ENCODE data around the gene LMOD1. TPM values are rescaled to one million over a fixed set of nuclear protein-coding genes. Genes with fewer than 3 reads are reported as not detected.
A peak's percentile ranks its signal among the peaks of the same experiment; 100 is the strongest.

Gene LMOD1
- total RNA-seq, 8 experiments from 2014 or later, result 0.16 to 1.8 (median 0.62) TPM

DNA sequence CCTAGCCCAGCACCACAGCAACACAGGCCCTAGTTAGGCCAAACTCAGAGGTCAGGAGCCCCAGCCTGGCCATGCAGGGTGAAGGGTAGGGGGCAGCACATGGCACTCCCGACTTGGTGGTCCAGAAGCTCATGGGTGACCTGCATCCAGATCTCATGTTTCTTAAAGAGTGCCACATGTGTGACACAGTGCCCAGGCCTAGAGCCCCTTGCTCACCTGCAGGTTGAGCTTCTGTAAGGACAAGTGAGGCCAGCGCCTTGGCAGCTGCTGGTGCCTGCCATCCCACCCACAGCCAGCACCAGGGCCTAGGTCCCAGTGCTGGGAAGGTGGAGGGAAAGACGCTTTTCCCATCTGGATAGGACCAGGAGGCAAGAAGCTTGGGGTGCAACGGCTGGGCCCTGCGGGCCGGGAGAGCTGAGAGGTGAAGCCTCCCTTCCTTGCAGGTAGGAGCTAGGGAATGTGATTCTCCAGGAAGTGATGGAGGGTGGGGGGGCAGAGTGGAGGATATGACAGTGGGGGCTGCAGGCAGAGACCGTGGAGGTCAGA, 51.2 kb downstream of the LMOD1 start:
- peaks cover 0 to 3% of the 10 kb centered on the region in 2 donors for H3K4me1 ChIP-seq (replicated peaks in 1 of 2)
- ATAC-seq (replicated peaks in 6 of 8), result peak in 1 of 8 experiments; percentile 1
- 55 to 100% (median 86%) methylated on average over 1 to 6 of the region's 7 CpGs; no CpG with 5 or more reads in 5 of the 10 experiments for WGBS, 10 experiments
- no peak overlapping the region for H3K4me3 ChIP-seq
- no peak overlapping the region for H3K27ac ChIP-seq
- in situ Hi-C loops (cut with MboI; ENCODE audit: low pct_unique_long_range_greater_than_20kb in 2 of 9, low sequenced_read_pairs in 9 of 9, unreplicated experiment in 9 of 9), result loop anchor here in 6 of 9 experiments (5.0 to 25.0 kb wide), 5 partner anchors 77 to 242 kb away; partner anchors contain the start of genes ARL8A (in 4 of the 6), GPR37L1 (in 1 of the 6) and RNPEP (in 1 of the 6)

- H3K4me1 ChIP-seq (replicated peaks in 1 of 2), result peaks cover 0 to 4% of the 10 kb centered on the region in 2 donors
- ATAC-seq (replicated peaks in 6 of 8), result no peak
- H3K4me3 ChIP-seq, result no peak overlapping the region
- WGBS, 10 experiments, result 48 to 86% (median 79%) methylated on average over 1 to 4 of the region's 5 CpGs; no CpG with 5 or more reads in 4 of the 10 experiments
- no peak overlapping the region for H3K27ac ChIP-seq
- in situ Hi-C loops (cut with MboI; ENCODE audit: low pct_unique_long_range_greater_than_20kb in 2 of 9, low sequenced_read_pairs in 9 of 9, unreplicated experiment in 9 of 9), result loop anchor here in 6 of 9 experiments (5.0 to 25.0 kb wide), 5 partner anchors 78 to 243 kb away; partner anchors contain the start of genes ARL8A (in 4 of the 6), GPR37L1 (in 1 of the 6) and RNPEP (in 1 of the 6)
Observed at GRCh38 chr1:201894343-201895119, 51.8 kb downstream of the LMOD1 start.

- Histone ChIP-seq H3K27ac (no peak overlapping the region), H3K4me1 (replicated peaks in 1 of 2) (peaks cover 0 to 12% of the 10 kb centered on the region in 2 donors), H3K4me3 (no peak overlapping the region)
- in situ Hi-C loops (cut with MboI; ENCODE audit: low pct_unique_long_range_greater_than_20kb in 2 of 9, low sequenced_read_pairs in 9 of 9, unreplicated experiment in 9 of 9), result loop anchor here in 6 of 9 experiments (10.0 to 25.0 kb wide), 4 partner anchors 94 to 244 kb away; partner anchors contain the start of genes ARL8A (in 4 of the 6), GPR37L1 (in 1 of the 6) and RNPEP (in 1 of the 6)
- no peak for ATAC-seq (replicated peaks in 6 of 8)
- WGBS, 10 experiments, result 0 to 100% (median 73%) methylated on average over 1 to 2 of the region's 3 CpGs; no CpG with 5 or more reads in 5 of the 10 experiments
Observed at GRCh38 chr1:201893431-201893830, 52.9 kb downstream of the LMOD1 start.

DNA sequence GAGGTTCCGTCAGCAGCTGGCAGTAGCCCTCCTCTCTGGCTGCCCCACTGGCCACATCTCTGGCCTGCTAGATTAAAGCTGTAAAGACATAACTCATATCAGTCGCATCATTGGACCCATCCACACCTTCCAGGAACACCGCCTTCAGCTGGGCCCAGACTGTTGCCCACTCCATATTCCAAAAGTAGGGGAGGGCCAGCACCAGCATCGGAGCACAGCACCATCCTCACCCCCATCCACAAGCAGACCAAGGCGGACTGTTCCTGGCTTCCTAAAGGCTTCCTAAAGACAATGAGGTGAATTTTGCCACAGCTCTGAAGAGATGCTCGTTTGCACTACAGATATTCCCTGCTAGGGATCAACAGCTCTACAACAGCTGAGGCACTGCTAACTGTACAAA, 54.1 kb downstream of the LMOD1 start:
- Histone ChIP-seq H3K27ac (no peak overlapping the region), H3K4me1 (replicated peaks in 1 of 2) (peaks cover 0 to 13% of the 10 kb centered on the region in 2 donors), H3K4me3 (no peak overlapping the region)
- WGBS, 10 experiments, result 72 to 100% (median 78%) methylated on average over 1 to 6 of the region's 6 CpGs; no CpG with 5 or more reads in 4 of the 10 experiments
- ATAC-seq (replicated peaks in 6 of 8), result no peak
- in situ Hi-C loops (cut with MboI; ENCODE audit: low pct_unique_long_range_greater_than_20kb in 2 of 9, low sequenced_read_pairs in 9 of 9, unreplicated experiment in 9 of 9), result loop anchor here in 6 of 9 experiments (10.0 to 25.0 kb wide), 4 partner anchors 95 to 245 kb away; partner anchors contain the start of genes ARL8A (in 4 of the 6), GPR37L1 (in 1 of the 6) and RNPEP (in 1 of the 6)

GRCh38 chr1:201891451-201892045, 54.8 kb downstream of the LMOD1 start:
- Histone ChIP-seq H3K4me1 (replicated peaks in 1 of 2) (peaks cover 0 to 13% of the 10 kb centered on the region in 2 donors), H3K4me3 (no peak overlapping the region), H3K27ac (no peak overlapping the region)
- 59 to 75% (median 64%) methylated on average over 3 to 5 of the region's 5 CpGs; no CpG with 5 or more reads in 7 of the 10 experiments for WGBS, 10 experiments
- in situ Hi-C loops (cut with MboI; ENCODE audit: low pct_unique_long_range_greater_than_20kb in 2 of 9, low sequenced_read_pairs in 9 of 9, unreplicated experiment in 9 of 9), result loop anchor here in 6 of 9 experiments (10.0 to 25.0 kb wide), 4 partner anchors 96 to 246 kb away; partner anchors contain the start of genes ARL8A (in 4 of the 6), GPR37L1 (in 1 of the 6) and RNPEP (in 1 of the 6)
- ATAC-seq (replicated peaks in 6 of 8), result no peak

DNA sequence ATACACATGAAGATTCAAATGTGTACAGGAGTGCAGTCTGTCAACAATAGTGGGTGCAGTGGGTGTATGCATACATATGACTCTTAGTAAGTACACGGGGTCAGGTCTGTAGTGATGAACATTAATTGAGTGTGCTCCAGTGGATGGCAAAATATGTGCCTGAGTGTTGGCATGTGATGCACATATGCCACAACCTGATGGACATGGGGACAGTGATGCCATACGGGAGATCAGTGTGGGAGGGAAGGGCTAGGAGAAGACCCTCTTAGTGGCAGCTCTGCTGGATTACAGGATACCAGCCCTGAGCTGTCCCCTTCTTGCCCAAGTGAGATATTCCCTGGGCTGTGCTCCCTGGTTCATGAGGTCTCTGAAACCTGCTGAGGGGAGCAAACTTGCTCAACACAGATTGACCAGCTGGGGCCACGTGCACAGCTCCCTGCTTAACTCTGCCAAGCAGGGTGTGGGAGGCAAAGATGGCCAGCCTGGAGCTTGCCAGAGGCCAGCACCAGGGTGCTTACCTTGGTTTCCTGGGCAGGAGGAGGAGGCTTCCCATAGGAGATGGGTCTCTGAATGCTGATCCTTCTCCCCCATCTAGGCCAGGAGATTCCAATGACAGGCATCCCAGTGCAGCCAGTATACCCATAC, 55.4 kb downstream of the LMOD1 start:
- no peak overlapping the region for H3K27ac ChIP-seq
- in situ Hi-C loops (cut with MboI; ENCODE audit: low pct_unique_long_range_greater_than_20kb in 2 of 9, low sequenced_read_pairs in 9 of 9, unreplicated experiment in 9 of 9), result loop anchor here in 6 of 9 experiments (10.0 to 25.0 kb wide), 4 partner anchors 96 to 246 kb away; partner anchors contain the start of genes ARL8A (in 4 of the 6), GPR37L1 (in 1 of the 6) and RNPEP (in 1 of the 6)
- 58 to 100% (median 70%) methylated on average over 1 to 3 of the region's 3 CpGs; no CpG with 5 or more reads in 2 of the 10 experiments for WGBS, 10 experiments
- peaks cover 0 to 10% of the 10 kb centered on the region in 2 donors for H3K4me1 ChIP-seq (replicated peaks in 1 of 2)
- no peak for ATAC-seq (replicated peaks in 6 of 8)
- H3K4me3 ChIP-seq, result no peak overlapping the region

- 80 to 100% (median 92%) methylated on average over 1 to 6 of the region's 7 CpGs; no CpG with 5 or more reads in 4 of the 10 experiments for WGBS, 10 experiments
- in situ Hi-C loops (cut with MboI; ENCODE audit: low pct_unique_long_range_greater_than_20kb in 2 of 9, low sequenced_read_pairs in 9 of 9, unreplicated experiment in 9 of 9), result loop anchor here in 6 of 9 experiments (10.0 to 25.0 kb wide), 4 partner anchors 97 to 247 kb away; partner anchors contain the start of genes ARL8A (in 4 of the 6), GPR37L1 (in 1 of the 6) and RNPEP (in 1 of the 6)
- H3K4me3 ChIP-seq, result no peak overlapping the region
- no peak overlapping the region for H3K27ac ChIP-seq
- ATAC-seq (replicated peaks in 6 of 8), result no peak
- H3K4me1 ChIP-seq (replicated peaks in 1 of 2), result peaks cover 0 to 10% of the 10 kb centered on the region in 2 donors
Observed at GRCh38 chr1:201890223-201890622, 56.1 kb downstream of the LMOD1 start.

- ATAC-seq (replicated peaks in 6 of 8), result peak in 1 of 8 experiments; percentile 7
- Histone ChIP-seq H3K4me3 (peak overlapping the region; percentile 23 to 42 (median 40)), H3K4me1 (replicated peaks in 1 of 2) (peaks cover 0 to 10% of the 10 kb centered on the region in 2 donors), H3K27ac (no peak overlapping the region)
- WGBS, 10 experiments, result 30 to 78% (median 67%) methylated on average over 3 to 12 of the region's 33 CpGs; no CpG with 5 or more reads in 2 of the 10 experiments
- in situ Hi-C loops (cut with MboI; ENCODE audit: low pct_unique_long_range_greater_than_20kb in 2 of 9, low sequenced_read_pairs in 9 of 9, unreplicated experiment in 9 of 9), result loop anchor here in 5 of 9 experiments (25.0 kb wide), 3 partner anchors 98 to 248 kb away; partner anchors contain the start of genes ARL8A (in 4 of the 5), GPR37L1 (in 1 of the 5) and RNPEP (in 1 of the 5)
Observed at GRCh38 chr1:201889090-201889968, 57.0 kb downstream of the LMOD1 start.

GRCh38 chr1:201888282-201889089, 57.9 kb downstream of the LMOD1 start, which contains the start of gene SHISA4:
TSS of gene SHISA4 (plus strand) at chr1:201888898. CDS start at chr1:201888995, 97 bp downstream.
- WGBS, 10 experiments, result 9 to 60% (median 39%) methylated on average over 1 to 9 of the region's 49 CpGs; no CpG with 5 or more reads in 4 of the 10 experiments
- no peak within 1 kb of the TSS for H3K27ac ChIP-seq
- in situ Hi-C loops (cut with MboI; ENCODE audit: low pct_unique_long_range_greater_than_20kb in 2 of 9, low sequenced_read_pairs in 9 of 9, unreplicated experiment in 9 of 9), result loop anchor here in 5 of 9 experiments (25.0 kb wide), 3 partner anchors 99 to 249 kb away; partner anchors contain the start of genes ARL8A (in 4 of the 5), GPR37L1 (in 1 of the 5) and RNPEP (in 1 of the 5)
- peaks cover 0 to 10% of the 10 kb centered on the region in 2 donors for H3K4me1 ChIP-seq (replicated peaks in 1 of 2)
- H3K4me3 ChIP-seq, result peak within 1 kb of the TSS; percentile 23 to 42 (median 40)
- peak; percentile 78 to 87 (median 84) for ATAC-seq (replicated peaks in 6 of 8)

Data from motor neuron (in vitro differentiated cells).